HepG2 (cell line): Measurements from ENCODE around the gene CHKB. TPM values are rescaled to one million over a fixed set of nuclear protein-coding genes. Genes with fewer than 3 reads are reported as not detected.
A peak's percentile ranks its signal among the peaks of the same experiment; 100 is the strongest.

Experiments used
- BCL6 ChIP-seq: IDR thresholded peaks from 2 replicates; pipeline ENCODE4 v1.6.1; 2016; ENCODE audit warnings: missing genetic modification reagents, missing compliant biosample characterization
- DRAP1 ChIP-seq: IDR thresholded peaks from 2 replicates; pipeline ENCODE4 v1.6.1; 2016; ENCODE audit warnings: missing genetic modification reagents, missing compliant biosample characterization
- TSC22D2 ChIP-seq: sonication (generic); formaldehyde crosslinking; IDR thresholded peaks from 2 replicates; pipeline ENCODE4 v1.5.1; 2020; ENCODE audit warnings: missing genetic modification reagents, mild to moderate bottlenecking, borderline replicate concordance
- ZFP36L1 ChIP-seq: sonication (generic); formaldehyde crosslinking; IDR thresholded peaks from 2 replicates; pipeline ENCODE4 v1.8.0; 2022; ENCODE audit warnings: mild to moderate bottlenecking, missing genetic modification reagents, moderate library complexity
- ZFP36L2 ChIP-seq: sonication (generic); formaldehyde crosslinking; IDR thresholded peaks from 2 replicates; pipeline ENCODE4 v1.4.0; 2020; ENCODE audit warnings: missing genetic modification reagents
- ZNF124 ChIP-seq: sonication (generic); formaldehyde crosslinking; IDR thresholded peaks from 2 replicates; pipeline ENCODE4 v1.4.0; 2020; ENCODE audit warnings: missing genetic modification reagents
- ZNF24 ChIP-seq: fragments of 450-650 bp; IDR thresholded peaks from 2 replicates; pipeline ENCODE4 v1.6.1; 2017; ENCODE audit warnings: antibody characterized with exemption, mild to moderate bottlenecking
- ZNF660 ChIP-seq: sonication (generic); formaldehyde crosslinking; IDR thresholded peaks from 2 replicates; pipeline ENCODE4 v1.5.1; 2020; ENCODE audit warnings: mild to moderate bottlenecking, low read depth, missing genetic modification reagents, borderline replicate concordance
- ZNF710 ChIP-seq: sonication (generic); formaldehyde crosslinking; IDR thresholded peaks from 2 replicates; pipeline ENCODE4 v1.5.0; 2020; ENCODE audit warnings: mild to moderate bottlenecking, missing genetic modification reagents, borderline replicate concordance
- ZNF761 ChIP-seq: sonication (generic); formaldehyde crosslinking; conservative IDR thresholded peaks from 2 replicates; pipeline ENCODE4 v1.4.0; 2020; ENCODE audit warnings: mild to moderate bottlenecking, missing genetic modification reagents
- ZNF792 ChIP-seq: IDR thresholded peaks from 2 replicates; pipeline ENCODE4 v1.6.1; 2016
- ZNF83 ChIP-seq: sonication (generic); formaldehyde crosslinking; IDR thresholded peaks from 2 replicates; pipeline ENCODE4 v1.4.0; 2020; ENCODE audit warnings: missing genetic modification reagents, mild to moderate bottlenecking, borderline replicate concordance
- polyA plus RNA-seq, 8 experiments: library from polyadenylated mRNA; depleted of rRNA in 3 of 8; stranded (reverse) in 7 of 8; unstranded in 1 of 8; fragments of >200 nt; fragmentation: Illumina TruSeq in 4 of 8; extraction: Trizol in 4 of 8; gene quantifications; 2 replicates each; pipeline versions ENCODE4 v1.2.1 to v1.2.3, GENCODE V29; 2011 to 2016; ENCODE audit warnings: low read depth in 4 of 8, missing spikeins in 1 of 8, mixed read lengths in 1 of 8; ENCODE audit not compliant: insufficient read depth in 1 of 8
- total RNA-seq, 5 experiments: library from RNA; depleted of rRNA; stranded (reverse); fragments of >200 nt; fragmentation: Illumina TruSeq; extraction: Trizol; gene quantifications; 2 replicates each; pipeline ENCODE4 v1.2.3, GENCODE V29; 2016; ENCODE audit warnings: low read depth in 1 of 5
- TF ChIP-seq, protein P1 (sequence below): sonication (generic); formaldehyde crosslinking; IDR thresholded peaks from 2 replicates; pipeline ENCODE4 v1.4.0; 2020; ENCODE audit warnings: missing genetic modification reagents
- TF ChIP-seq, protein P2 (sequence below), 2 experiments: sonication (generic) in 1 of 2; formaldehyde crosslinking in 1 of 2; IDR thresholded peaks; 2 replicates each; pipeline versions ENCODE4 v1.4.0 to v1.6.1; 2016 to 2020; ENCODE audit warnings: borderline replicate concordance in 1 of 2, low read depth in 1 of 2, mild to moderate bottlenecking in 1 of 2, missing genetic modification reagents in 1 of 2
- TF ChIP-seq, protein P3 (sequence below): IDR thresholded peaks from 2 replicates; pipeline ENCODE4 v1.6.1; 2016; ENCODE audit warnings: missing compliant biosample characterization, missing genetic modification reagents, borderline replicate concordance
- TF ChIP-seq, protein P4 (sequence below): IDR thresholded peaks from 2 replicates; pipeline ENCODE4 v1.6.1; 2016; ENCODE audit warnings: mild to moderate bottlenecking

CHKB gene
- total and polyA plus RNA-seq, 2 of the 13 experiments (the other 11 are each of a cell fraction or from before 2014, with no cell fraction given), result 24.5 to 42.7 TPM

GRCh38 chr22:50529897-50530579 is 52.6 kb downstream of the CHKB start, which contains the start of gene TYMP (continued):
- TF ChIP-seq, protein P1, sequence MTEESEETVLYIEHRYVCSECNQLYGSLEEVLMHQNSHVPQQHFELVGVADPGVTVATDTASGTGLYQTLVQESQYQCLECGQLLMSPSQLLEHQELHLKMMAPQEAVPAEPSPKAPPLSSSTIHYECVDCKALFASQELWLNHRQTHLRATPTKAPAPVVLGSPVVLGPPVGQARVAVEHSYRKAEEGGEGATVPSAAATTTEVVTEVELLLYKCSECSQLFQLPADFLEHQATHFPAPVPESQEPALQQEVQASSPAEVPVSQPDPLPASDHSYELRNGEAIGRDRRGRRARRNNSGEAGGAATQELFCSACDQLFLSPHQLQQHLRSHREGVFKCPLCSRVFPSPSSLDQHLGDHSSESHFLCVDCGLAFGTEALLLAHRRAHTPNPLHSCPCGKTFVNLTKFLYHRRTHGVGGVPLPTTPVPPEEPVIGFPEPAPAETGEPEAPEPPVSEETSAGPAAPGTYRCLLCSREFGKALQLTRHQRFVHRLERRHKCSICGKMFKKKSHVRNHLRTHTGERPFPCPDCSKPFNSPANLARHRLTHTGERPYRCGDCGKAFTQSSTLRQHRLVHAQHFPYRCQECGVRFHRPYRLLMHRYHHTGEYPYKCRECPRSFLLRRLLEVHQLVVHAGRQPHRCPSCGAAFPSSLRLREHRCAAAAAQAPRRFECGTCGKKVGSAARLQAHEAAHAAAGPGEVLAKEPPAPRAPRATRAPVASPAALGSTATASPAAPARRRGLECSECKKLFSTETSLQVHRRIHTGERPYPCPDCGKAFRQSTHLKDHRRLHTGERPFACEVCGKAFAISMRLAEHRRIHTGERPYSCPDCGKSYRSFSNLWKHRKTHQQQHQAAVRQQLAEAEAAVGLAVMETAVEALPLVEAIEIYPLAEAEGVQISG (CRISPR knock-in tag), result peak; percentile 77
- TF ChIP-seq ZFP36L2 (CRISPR knock-in tag), result no peak
- TF ChIP-seq ZNF83 (CRISPR knock-in tag), result no peak
- TF ChIP-seq ZNF660, result no peak
- TF ChIP-seq DRAP1, result peak; percentile 42
- TF ChIP-seq ZNF24, result no peak
- no peak for TF ChIP-seq ZFP36L1 (CRISPR knock-in tag)
- TF ChIP-seq, protein P2, sequence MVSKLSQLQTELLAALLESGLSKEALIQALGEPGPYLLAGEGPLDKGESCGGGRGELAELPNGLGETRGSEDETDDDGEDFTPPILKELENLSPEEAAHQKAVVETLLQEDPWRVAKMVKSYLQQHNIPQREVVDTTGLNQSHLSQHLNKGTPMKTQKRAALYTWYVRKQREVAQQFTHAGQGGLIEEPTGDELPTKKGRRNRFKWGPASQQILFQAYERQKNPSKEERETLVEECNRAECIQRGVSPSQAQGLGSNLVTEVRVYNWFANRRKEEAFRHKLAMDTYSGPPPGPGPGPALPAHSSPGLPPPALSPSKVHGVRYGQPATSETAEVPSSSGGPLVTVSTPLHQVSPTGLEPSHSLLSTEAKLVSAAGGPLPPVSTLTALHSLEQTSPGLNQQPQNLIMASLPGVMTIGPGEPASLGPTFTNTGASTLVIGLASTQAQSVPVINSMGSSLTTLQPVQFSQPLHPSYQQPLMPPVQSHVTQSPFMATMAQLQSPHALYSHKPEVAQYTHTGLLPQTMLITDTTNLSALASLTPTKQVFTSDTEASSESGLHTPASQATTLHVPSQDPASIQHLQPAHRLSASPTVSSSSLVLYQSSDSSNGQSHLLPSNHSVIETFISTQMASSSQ (IDR thresholded peaks at IDR 0.05; ENCODE audit: low read depth), result no peak
- TF ChIP-seq, protein P2 (CRISPR knock-in tag; IDR thresholded peaks at IDR 0.05; ENCODE audit: borderline replicate concordance), result no peak
- TF ChIP-seq ZNF761 (CRISPR knock-in tag), result no peak
- TF ChIP-seq ZNF710 (CRISPR knock-in tag), result peak; percentile 8; the same call in 1 of the 2 replicates
- TF ChIP-seq, protein P3, sequence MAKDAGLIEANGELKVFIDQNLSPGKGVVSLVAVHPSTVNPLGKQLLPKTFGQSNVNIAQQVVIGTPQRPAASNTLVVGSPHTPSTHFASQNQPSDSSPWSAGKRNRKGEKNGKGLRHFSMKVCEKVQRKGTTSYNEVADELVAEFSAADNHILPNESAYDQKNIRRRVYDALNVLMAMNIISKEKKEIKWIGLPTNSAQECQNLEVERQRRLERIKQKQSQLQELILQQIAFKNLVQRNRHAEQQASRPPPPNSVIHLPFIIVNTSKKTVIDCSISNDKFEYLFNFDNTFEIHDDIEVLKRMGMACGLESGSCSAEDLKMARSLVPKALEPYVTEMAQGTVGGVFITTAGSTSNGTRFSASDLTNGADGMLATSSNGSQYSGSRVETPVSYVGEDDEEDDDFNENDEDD (CRISPR knock-in tag), result peak; percentile 88
- TF ChIP-seq, protein P4, sequence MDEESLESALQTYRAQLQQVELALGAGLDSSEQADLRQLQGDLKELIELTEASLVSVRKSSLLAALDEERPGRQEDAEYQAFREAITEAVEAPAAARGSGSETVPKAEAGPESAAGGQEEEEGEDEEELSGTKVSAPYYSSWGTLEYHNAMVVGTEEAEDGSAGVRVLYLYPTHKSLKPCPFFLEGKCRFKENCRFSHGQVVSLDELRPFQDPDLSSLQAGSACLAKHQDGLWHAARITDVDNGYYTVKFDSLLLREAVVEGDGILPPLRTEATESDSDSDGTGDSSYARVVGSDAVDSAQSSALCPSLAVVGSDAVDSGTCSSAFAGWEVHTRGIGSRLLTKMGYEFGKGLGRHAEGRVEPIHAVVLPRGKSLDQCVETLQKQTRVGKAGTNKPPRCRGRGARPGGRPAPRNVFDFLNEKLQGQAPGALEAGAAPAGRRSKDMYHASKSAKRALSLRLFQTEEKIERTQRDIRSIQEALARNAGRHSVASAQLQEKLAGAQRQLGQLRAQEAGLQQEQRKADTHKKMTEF (CRISPR knock-in tag), result peak; percentile 37; the same call in 1 of the 2 replicates
- TF ChIP-seq ZNF124 (CRISPR knock-in tag), result no peak
- peak; percentile 66; the same call in 1 of the 2 replicates for TF ChIP-seq TSC22D2 (CRISPR knock-in tag)
- TF ChIP-seq ZNF792, result peak; percentile 32; the same call in 1 of the 2 replicates
- peak; percentile 69; the same call in 1 of the 2 replicates for TF ChIP-seq BCL6 (CRISPR knock-in tag)
